GM18499 (cell line): ENCODE results near the gene FTO.

Source experiments
- ATAC-seq: cut with Tn5 transposase; IDR thresholded peaks from one replicate; pipeline ENCODE4 v1.9.1; 2021; ENCODE audit warnings: moderate number of reproducible peaks; ENCODE audit not compliant: insufficient read depth, unreplicated experiment

Gene FTO

GRCh38 chr16:54128629-54129234 lies 424.8 kb downstream of the FTO start:
- ATAC-seq: no peak

GRCh38 chr16:54129810-54130209 lies 425.9 kb downstream of the FTO start:
- ATAC-seq: no peak

- no peak for ATAC-seq
These were observed 431.7 kb downstream of the FTO start for GRCh38 chr16:54135361-54136275.

- no peak for ATAC-seq
These were observed 432.3 kb downstream of the FTO start for GRCh38 chr16:54136276-54136625.

- no peak for ATAC-seq
These were observed 436.3 kb downstream of the FTO start for GRCh38 chr16:54140057-54140787.

- no peak for ATAC-seq
These were observed 436.8 kb downstream of the FTO start for GRCh38 chr16:54140788-54141136.

GRCh38 chr16:54142787-54143186 lies 438.8 kb downstream of the FTO start:
- ATAC-seq: no peak

GRCh38 chr16:54143410-54143809 lies 439.5 kb downstream of the FTO start:
- ATAC-seq: no peak

GRCh38 chr16:54143934-54144571 lies 440.1 kb downstream of the FTO start:
- ATAC-seq: no peak

GRCh38 chr16:54144572-54144947 lies 440.6 kb downstream of the FTO start:
- no peak for ATAC-seq

- no peak for ATAC-seq
These were observed 441.9 kb downstream of the FTO start for GRCh38 chr16:54145881-54146280.

GRCh38 chr16:54148974-54149373 lies 445.0 kb downstream of the FTO start:
- no peak for ATAC-seq

- ATAC-seq: no peak
These were observed 446.9 kb downstream of the FTO start for GRCh38 chr16:54150861-54151260.

GRCh38 chr16:54152362-54153239 lies 448.6 kb downstream of the FTO start:
- ATAC-seq: no peak

- no peak for ATAC-seq
These were observed 449.4 kb downstream of the FTO start for GRCh38 chr16:54153240-54153934.

GRCh38 chr16:54156349-54156748 lies 452.4 kb downstream of the FTO start:
- ATAC-seq: no peak

GRCh38 chr16:54158986-54159385 lies 455.0 kb downstream of the FTO start:
- ATAC-seq: no peak

GRCh38 chr16:54159490-54160080 lies 455.6 kb downstream of the FTO start:
- ATAC-seq: no peak

- ATAC-seq: no peak
These were observed 456.4 kb downstream of the FTO start for GRCh38 chr16:54160252-54160860.
